Omental fat pad (tissue), 4 donors: Measurements from ENCODE around the gene APOBEC3C. TPM values are rescaled to one million over a fixed set of nuclear protein-coding genes. Genes with fewer than 3 reads are reported as not detected.

Source experiments
- ATAC-seq: fragments of 150-250 bp; one replicate; pipeline ENCODE4 v1.9.1; 2016; ENCODE audit warnings: mild to moderate bottlenecking, moderate library complexity; ENCODE audit not compliant: low FRiP score
- DNase-seq: peaks from one replicate; pipeline ENCODE4 v3.0.0-alpha.2; 2019; ENCODE audit warnings: low spot score
- CTCF ChIP-seq, 3 donors: fragments of 450-650 bp; IDR thresholded peaks; one replicate each; pipeline ENCODE4 v1.5.1; 2016 to 2017; ENCODE audit warnings: antibody characterized with exemption in 3 of 3, mild to moderate bottlenecking in 3 of 3, moderate library complexity in 2 of 3
- total RNA-seq, 4 donors: library from RNA; depleted of rRNA; stranded (reverse); fragments of >200 nt; gene quantifications; one replicate each; pipeline ENCODE4 v1.1.0, GENCODE V29; 2016

The APOBEC3C gene
- total RNA-seq, result 10 to 100 TPM in 1 of 4 donors, 1 to 10 TPM in 3; 5.8 to 11.0 (median 7.8) TPM

DNA sequence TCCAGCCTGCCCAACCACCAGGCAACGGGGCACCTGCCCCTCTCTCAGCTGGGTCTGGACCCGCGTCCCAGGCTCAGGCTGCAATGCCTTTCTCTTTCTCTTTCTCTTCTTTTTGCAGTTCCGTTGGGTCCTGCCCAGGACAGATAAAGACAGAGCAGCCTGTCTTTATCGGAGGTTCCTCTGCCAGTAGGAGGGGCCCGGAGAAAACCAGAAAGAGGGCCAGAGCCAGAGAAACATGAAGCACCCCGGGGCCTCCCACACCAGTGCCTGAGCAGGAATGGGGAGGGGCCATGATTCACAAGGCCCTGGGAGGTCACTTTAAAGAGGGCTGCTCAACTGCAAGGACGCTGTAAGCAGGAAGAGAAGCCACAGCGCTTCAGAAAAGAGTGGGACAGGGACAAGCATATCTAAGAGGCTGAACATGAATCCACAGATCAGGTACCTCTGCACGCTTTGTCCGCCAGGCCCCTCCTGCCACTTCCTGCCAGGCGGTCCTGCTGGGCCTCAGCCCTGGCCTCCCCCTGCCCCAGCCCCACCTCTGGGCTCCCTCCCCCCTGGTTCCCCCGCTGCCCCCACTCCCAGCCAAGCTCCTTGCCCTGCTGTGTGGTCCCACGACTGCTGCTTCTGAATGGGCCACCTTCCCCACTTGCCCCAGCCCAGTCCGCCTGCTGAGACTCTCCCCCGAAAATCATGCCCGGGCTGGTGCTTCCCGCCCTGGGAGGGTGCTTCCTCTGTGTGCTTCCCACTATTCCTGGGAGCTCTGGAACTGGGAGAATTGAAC is at the start of gene APOBEC3C:
TSS of gene APOBEC3C (plus strand) at position 316 of the 781 bp plus-strand sequence. CDS start at position 422, 106 bp downstream.
- TF ChIP-seq CTCF (IDR thresholded peaks at IDR 0.05), result no peak
- ATAC-seq, result peak; percentile 98
- peak; percentile 58 for DNase-seq

- DNase-seq (no peak), ATAC-seq (no peak)
- no peak for TF ChIP-seq CTCF (IDR thresholded peaks at IDR 0.05)
Observed at GRCh38 chr22:38964306-38964705, 49.8 kb upstream of the APOBEC3C start.

GRCh38 chr22:38964989-38965388 is 49.1 kb upstream of the APOBEC3C start:
- no peak for DNase-seq
- TF ChIP-seq CTCF (IDR thresholded peaks at IDR 0.05), result no peak
- ATAC-seq, result no peak

DNA sequence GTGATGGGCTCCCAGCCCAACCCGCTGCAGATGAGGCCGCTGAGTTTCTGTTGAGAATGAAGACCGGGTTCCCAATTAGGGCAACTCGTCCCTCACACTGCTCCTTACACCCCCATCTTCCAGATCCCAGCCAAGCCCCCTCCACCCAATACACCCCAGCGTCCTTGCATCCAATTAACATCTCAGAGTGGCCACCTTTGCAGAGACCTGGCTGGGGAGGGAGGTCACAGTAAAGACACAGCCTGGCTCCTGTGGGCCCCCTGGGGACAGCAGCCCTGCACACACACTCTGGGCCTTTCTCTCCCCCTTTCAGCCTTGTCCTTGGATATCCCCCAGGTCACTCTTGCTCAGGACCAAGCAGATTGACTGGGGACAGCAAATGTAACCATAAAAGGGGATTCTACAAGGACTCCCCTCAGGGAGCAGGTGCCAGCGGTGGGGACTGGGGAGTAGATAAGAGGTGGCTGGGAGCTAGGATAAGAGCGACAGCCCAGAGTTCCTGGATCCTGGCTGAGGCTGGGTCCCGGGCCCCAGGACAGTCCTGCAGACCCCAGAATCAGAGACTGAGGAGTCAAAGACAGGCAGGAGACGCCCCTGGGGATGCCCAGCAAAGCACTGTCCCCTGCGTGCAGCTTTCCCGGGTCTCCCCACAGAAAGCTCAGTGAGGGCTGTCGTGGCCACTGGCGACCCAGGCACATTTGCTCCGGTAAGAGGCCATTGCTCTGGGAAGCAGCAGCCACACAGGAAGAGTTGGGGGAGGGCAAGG is 48.3 kb upstream of the APOBEC3C start:
- ATAC-seq (no peak), DNase-seq (no peak)
- no peak for TF ChIP-seq CTCF (IDR thresholded peaks at IDR 0.05)

DNA sequence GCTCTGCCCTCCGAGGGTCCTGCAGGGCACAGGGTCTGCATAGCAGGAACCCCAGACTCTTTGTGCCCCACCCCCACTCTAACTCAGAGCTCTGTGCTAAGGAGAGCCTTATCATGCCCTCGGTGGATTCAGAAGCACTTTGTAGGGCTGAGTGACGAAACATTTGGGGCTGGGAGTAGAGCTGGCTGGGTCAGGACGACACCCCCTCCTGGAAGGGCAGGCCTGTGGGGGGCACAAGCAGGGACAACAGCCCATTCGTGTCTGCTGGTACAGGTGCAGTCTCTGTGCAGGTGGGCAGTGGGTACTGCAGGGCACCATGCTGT is 47.7 kb upstream of the APOBEC3C start:
- DNase-seq, result no peak
- no peak for TF ChIP-seq CTCF (IDR thresholded peaks at IDR 0.05)
- no peak for ATAC-seq

DNA sequence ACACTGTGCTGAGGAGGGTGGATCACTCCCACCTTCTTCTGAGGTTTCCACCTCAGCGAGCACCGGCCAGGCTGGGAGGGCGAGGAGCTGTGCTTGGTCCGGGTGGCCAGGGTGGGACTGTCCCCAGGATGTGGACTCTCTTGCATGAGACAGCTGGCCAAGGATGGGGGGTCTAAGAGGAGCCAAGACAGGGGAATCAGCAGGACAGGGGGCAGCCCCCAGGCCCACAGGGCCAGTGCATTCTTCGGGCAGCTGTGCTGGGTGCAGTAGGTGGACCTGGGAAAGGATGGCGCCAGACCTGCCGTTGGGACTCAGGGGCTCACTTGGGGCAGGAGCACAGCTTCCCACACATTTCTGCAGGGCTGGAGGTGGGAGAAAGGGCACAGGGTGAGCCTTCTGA is 47.1 kb upstream of the APOBEC3C start:
- DNase-seq, result no peak
- no peak for TF ChIP-seq CTCF (IDR thresholded peaks at IDR 0.05)
- no peak for ATAC-seq
